G401 (cell line): ENCODE results near the gene ANXA6. TPM values are rescaled to one million over a fixed set of nuclear protein-coding genes. Genes with fewer than 3 reads are reported as not detected.

ENCODE experiments used
- DNase-seq: peaks from one replicate; pipeline ENCODE4 v3.0.0-alpha.2; 2015; ENCODE audit warnings: low spot score
- in situ Hi-C: cut with HindIII; loops from 2 replicates; pipeline ENCODE4 v1.10.0; 2016; ENCODE audit warnings: low sequenced_read_pairs, mixed read lengths
- total RNA-seq: library from RNA; depleted of rRNA; stranded (reverse); fragments of >200 nt; shearing (Covaris generic); gene quantifications from 2 replicates; pipeline ENCODE4 v1.2.3, GENCODE V29; 2014

The ANXA6 gene
- total RNA-seq, 1 experiment from 2014 or later: 371 TPM

DNA sequence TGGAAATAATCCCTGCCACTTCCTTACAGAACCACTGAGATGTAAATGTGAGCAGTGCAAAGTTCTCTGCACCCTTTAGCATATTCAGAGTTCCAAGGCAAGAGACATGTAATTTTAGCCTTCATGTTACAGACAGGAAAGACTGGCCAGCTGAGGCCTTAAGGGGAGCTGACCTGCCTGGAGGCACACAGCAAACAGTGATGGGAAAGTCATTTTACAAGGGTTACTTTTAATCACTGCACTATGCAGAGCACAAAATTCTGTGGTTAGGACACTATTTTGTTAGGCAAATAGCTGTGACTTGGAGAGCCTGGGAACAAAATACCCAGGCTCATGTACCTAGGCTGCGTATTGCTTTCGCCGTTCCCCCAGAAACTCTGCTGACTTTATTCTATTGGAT, 46.6 kb downstream of the ANXA6 start:
- in situ Hi-C loops: no loop called here
- DNase-seq: no peak

DNA sequence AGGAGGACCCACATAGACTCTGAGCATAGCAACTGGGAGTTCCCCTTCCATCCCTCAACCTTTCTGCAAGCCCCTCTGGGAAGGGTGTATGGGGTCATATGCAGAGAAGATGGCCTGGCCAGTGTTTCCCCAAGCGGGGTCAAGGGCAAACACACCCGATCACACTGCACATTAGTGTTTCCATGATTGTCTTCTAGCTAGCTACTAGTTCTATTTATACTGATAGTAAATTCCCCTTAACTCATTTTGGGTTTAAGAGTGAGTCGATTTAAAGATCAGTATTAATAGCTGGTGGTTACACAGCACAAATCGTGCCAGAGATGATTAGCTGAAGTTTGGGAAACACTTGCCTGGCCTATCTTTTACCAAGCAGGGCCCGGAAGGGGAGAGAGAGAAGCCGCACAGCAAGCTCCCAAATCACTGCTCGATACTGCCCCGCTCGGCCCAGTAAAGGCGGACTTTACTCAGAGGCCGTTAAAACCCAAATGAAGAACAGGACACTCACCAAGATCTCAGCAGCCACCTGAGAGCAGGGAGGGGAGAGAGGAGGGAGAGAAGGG, 47.4 kb downstream of the ANXA6 start:
- in situ Hi-C loops: no loop called here
- DNase-seq: no peak

DNA sequence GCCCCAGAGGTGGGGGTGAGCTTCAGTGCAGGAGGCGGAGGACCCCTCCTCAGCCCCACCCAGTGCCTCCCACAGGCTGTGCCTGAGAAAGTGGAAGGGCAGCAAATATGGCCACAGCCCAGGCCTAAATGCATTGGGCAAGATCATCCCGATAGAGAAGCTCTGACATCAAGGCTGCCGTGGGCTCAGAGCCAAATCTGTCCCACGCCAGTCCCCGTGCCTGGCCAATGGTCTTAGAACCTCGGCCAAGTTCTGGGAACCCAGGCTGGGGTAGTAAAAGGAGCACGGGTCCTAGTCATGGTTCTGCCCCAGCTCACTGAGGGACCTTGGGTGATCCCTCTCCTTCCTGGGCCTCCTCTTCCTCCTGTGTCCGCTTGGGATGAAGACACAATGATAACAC, 49.0 kb downstream of the ANXA6 start:
- DNase-seq: no peak

DNA sequence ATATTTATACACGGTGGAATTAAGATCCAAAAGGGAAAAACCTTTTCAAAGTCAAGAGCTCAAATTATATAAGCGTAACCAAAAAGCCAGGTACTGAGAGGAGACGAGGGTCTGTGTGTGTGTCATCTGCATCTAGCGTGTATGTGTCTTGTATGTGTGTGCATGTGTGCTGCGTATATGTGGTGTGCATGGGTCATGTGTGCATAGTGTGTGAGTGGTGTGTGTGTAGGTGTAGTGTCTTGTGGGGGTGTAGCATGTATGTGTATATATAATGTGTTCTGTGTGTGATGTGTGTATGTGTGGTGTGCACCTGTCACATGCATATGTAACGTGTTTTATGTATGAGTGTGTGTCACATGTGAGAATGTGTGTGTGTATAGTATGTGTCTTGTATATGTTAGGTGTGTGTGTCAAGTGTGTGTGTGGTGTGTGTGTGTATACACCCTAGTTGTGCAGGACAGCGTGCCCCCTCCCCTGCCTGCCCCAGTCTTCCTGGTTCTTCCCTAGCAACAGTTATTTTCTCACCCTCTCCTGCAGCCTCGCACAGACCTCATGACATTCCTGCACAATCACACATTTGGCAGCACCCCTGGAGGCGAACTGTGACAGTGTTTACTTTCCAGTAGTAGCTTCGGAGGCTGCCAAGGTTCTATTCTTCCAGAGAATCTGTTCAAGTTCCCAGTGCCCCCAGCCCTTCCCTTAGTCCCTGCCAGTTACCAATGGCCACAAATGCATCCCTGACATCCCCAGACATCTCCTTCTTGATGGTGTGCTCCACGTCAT, 49.6 kb downstream of the ANXA6 start:
- in situ Hi-C loops: no loop called here
- no peak for DNase-seq

More for the DNA sequence above, 49.0 kb downstream of the ANXA6 start:
- in situ Hi-C loops: no loop called here

DNA sequence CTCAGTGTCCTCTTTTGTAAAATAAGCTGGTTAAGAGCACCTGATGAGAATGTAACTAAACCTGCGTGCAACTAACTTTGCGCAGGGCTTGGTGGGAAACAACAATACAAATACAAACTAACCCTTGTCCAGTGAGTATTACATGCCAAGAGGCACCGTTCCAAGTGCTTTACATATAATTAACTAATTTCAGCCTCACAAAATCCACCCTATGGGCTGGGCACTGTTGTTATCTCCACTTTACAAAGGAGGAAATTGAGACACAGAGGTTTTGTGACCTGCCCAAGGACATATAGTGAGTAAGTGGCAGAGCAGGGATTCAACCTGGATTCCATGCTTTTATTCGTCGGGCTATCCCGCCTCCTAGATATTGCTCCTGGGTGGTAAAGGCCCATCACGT, 50.5 kb downstream of the ANXA6 start:
- no peak for DNase-seq
- in situ Hi-C loops: no loop called here

DNA sequence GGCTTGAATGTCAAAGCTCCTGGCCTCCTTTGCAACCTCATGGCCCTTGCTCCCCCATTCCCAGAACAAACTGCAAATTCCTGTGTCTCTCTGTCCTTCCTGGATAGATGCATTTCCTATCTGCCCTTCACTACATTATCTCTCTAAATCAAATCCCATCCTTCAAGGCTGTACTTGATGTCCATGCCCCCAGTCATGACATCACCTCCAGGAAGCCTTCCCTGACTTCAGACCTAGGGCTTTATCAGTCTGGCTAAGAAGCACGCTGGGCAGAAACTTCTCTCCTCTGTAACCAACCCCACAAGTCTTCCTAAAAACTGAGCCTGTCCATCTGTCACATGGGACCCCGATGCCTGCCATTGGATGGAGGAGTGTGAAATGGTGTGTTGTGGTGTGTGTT, 51.1 kb downstream of the ANXA6 start:
- in situ Hi-C loops: no loop called here
- no peak for DNase-seq

DNA sequence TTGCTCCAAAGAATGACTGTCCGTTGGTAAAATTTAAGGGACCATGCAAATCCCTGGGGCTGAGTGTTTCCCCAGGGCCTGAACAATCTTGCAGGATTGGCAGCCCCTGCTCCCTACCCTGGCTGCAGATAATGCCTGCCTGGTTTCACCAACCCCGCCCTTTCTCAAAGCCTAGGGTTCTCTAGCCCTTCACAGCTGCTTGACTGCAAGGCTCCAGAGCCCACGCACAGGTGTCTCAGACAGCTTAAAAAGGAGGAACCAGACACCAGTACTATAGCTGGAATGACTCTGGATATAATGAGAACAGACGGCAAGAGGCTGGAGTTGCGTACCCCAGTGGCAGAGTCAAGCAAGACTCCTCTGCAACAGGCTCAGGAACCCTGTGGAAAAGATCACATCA, 51.5 kb downstream of the ANXA6 start:
- in situ Hi-C loops: no loop called here
- DNase-seq: no peak

DNA sequence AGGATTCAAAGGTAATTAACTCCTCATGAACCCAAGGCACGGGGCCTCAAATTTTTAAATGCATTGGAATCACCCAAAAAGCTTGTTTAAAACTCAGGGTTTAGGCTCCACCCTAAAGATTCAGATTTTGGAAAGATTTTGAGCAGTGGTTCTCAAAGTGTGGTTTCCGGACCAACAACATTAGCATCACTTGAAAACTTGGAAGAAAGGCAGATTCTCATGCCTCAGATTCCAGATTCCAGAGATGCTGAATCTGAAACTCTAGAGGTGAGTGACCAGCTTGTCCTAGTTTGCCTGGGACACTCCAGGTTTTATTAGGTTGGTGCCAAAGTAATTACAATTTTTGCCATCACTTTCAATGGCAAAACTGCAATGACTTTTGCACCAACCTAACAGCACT, 52.0 kb downstream of the ANXA6 start:
- in situ Hi-C loops: no loop called here
- DNase-seq: no peak

DNA sequence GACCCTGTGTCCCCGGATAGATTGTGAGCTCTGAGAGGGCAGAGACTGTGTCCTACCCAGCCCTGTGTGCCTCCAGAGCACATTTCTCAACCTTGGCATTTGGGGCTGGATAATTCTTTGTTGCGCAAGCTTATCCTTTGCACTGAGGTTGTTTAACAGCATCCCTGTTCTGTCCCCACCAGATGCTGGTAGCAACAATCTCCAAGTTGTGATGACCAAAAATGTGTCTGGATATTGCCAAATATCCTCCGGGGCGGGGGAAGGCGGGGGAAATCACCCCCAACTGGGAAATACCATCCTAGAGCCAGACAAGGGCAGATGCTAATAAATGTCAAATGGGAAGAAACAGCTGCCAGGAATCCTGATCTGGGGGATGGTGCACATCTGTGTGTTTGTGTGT, 52.8 kb downstream of the ANXA6 start:
- in situ Hi-C loops: no loop called here
- no peak for DNase-seq

DNA sequence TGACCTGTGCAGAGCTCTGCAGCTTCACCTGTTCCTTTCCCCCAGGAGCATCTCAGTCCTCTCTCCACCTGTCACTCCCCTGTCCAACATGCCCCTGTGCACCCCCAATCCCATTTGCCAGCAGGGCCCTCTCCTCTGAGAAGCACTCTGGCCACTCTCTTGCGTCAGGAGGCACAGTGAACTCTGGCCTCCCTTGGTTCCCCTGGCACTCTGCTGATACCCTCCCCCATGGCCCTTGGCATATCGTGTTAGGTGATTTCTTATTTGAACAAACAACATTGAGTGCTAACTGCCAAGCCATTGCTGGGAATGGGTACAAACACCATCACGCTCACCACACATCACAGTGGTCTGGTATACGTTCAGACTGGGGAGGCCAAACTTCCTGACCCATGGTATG, 55.8 kb downstream of the ANXA6 start:
- no peak for DNase-seq
- in situ Hi-C loops: no loop called here

DNA sequence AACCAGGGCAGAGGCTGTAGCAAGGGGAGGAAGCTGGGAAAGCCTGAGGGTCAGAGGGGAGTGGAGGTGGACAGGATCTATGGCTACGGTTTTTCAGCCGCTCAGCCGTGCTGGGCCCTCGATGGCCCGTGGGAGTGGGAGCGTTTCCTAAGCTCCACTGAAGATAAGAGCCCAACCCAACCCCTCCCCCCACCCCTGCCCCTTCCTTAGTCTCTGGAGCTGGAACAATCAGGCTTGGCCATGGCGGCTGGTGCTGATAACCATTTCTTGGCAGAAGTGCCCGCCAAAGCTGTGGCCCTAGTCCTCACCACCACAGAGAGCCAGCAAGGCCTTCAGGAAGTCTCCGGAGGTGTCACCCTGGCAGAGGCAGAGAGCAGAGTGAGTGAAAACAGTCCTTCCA, 56.4 kb downstream of the ANXA6 start:
- in situ Hi-C loops: no loop called here
- no peak for DNase-seq

DNA sequence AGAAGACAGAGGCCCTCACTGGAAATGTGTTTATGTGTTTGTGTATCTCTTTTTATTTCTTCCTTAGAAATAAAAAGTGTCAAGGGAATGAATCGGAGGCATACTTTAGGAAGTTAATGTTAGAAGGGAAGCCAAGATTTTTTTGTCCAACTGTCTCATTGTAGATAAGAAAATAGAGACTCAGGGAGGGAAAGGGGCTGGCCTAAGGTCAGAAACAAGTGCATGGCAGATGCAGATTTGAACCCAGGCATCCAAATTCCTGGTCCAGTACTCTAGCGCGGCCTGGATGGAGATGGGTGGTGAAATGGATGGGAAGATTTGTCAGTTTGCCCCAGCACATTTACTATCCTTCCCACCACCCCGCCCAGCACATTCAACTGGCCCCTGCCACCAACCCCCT, 56.9 kb downstream of the ANXA6 start:
- in situ Hi-C loops: no loop called here
- DNase-seq: no peak

DNA sequence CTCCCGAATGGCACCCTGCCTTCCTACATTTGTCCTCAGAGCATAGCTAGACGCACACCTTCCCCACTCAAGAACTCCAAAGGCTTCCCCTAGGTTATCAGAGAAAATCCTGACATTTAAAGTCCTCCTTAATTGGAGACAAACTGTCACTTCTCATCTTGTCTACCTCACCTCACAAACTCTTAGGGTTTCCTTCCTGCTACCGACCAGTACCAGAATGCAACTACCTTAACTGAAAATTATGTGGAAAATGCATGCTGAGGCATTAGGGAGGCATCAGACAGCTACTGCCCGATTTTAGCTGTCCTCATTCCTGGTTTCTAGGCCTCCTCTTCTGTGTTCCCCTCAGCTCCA, 58.8 kb downstream of the ANXA6 start:
- DNase-seq: no peak
- in situ Hi-C loops: no loop called here

DNA sequence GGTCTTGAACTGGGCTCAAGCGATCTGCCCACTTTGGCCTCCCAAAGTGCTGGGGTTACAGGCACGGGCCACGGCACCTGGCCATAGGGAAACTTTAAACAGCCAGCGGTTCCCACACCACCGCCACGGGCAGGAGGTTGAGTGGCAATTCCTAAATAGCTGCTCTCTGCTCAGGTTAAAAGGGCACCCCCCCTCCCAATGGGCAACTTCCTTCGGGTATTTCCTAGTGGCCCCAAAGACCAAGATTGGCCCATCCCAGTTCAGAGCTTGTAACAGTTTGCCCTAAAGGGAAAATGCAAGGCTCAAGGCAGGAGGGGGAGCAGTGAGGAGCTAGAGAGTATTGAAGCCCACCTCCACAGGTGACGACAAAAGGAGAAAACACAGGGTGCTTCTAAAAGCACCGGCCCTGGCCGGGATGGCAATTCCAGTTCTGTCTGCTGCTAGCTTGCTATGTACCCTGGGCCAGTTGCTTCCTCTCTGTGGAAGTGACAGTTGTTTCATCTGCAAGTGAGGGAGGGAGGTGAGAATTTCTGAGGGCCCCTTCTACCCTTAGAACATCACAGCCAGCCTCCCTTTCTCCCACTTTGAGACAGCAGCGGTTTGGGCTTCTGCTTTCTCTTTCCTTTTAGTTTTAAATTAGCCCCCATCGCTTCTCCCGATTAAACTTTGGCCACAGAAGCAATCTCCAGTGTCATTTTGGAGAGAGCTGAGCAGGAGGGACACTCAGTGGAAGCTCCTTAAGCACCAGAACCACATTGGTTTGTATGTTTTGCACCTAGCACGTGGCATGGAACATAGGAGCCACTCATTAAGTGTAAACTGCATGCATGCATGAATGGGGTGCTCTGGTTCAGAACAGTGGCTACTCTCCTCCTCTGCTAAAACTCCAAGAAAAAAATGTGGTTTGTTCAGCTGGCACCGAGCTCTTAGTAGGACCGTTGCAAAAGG, 59.5 kb downstream of the ANXA6 start:
- in situ Hi-C loops: no loop called here
- DNase-seq: no peak

DNA sequence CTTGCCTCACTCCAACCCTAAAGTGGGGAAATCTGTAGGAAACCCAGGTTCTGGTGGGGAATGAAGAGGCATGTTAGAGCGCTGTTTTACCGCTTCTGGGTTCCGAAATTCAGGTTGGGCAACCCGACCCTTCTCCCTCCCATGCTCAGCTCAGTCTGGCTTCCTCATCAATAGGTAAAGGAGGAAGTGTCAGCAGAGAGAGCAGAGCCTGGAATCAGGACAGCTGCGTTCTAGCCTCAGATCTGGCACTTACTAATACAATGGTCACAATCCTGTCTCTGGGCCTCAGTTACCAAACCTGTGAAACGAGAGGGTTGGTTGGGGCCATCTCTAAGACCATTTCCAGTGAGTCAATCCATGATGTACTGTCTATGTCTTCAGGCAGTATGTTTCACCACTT, 60.5 kb downstream of the ANXA6 start:
- in situ Hi-C loops: no loop called here
- no peak for DNase-seq

DNA sequence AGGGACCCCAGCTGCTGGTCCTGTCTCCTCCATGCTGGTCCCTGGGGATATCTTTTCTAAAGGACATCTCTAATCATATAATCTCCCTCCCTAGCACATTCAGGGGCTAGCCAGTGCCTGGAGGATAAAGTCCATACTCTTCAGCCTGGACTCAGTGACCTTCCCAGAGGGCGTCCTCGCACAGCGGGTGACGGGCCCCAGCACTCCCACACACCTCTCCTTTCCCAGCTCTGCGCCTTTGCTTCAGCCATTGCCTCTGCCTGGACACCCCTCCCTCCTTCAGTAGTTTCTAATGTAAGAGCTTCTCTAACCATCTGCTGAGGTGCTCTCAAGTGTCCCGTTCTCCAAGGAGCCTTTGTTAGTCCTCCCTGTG, 61.6 kb downstream of the ANXA6 start:
- DNase-seq: no peak
- in situ Hi-C loops: no loop called here

DNA sequence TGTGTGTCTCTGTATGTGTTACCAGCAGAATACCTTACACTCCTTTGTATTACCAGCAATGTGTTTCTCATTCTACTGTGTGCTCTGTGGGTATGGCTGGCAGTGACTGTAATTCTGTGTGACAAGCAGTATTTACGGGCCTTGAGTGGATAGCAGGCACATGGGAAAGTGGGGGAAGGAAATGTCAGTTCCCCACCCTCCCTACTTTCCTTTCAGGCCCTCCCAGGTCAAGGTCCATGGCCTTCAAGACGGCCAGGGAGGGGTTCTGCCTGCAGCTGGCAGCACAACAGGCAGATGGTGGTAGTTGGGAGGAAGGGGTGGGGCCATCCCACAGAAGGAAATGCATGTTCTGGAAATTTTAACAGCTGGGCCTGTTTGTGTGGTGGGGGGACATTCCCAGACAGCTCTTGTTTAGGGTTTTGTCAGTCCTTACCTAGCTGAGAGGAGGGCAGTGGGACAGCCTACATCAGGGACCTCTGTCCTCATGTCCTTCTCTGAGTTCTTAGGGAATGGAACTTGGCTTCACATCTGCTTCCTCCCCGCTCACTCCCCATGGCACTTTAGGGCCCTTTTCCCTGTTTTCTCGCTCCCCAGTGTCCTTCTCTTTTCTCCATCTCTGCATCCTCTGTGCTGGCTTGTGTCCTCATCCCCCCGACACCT, 62.1 kb downstream of the ANXA6 start:
- no peak for DNase-seq
- in situ Hi-C loops: no loop called here

DNA sequence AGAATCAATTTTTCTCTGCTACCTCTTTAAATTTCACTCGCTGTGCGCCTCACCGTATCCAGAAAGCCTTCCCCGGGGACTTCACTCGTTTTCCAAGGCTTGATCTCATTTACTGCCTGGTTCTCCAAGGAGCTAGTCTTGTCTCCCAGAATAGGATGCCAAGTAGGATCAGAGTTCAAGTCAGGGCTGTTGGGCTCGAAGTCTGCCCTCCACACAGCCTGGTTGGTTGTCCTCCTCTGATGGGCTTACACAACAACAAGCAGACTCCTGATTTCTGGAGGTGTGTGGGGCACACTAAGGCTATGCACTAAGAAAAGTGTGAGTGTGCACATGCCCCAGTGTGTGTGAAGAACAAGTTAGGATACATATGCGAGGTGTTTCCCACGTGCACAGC, 62.7 kb downstream of the ANXA6 start:
- DNase-seq: no peak
- in situ Hi-C loops: no loop called here

DNA sequence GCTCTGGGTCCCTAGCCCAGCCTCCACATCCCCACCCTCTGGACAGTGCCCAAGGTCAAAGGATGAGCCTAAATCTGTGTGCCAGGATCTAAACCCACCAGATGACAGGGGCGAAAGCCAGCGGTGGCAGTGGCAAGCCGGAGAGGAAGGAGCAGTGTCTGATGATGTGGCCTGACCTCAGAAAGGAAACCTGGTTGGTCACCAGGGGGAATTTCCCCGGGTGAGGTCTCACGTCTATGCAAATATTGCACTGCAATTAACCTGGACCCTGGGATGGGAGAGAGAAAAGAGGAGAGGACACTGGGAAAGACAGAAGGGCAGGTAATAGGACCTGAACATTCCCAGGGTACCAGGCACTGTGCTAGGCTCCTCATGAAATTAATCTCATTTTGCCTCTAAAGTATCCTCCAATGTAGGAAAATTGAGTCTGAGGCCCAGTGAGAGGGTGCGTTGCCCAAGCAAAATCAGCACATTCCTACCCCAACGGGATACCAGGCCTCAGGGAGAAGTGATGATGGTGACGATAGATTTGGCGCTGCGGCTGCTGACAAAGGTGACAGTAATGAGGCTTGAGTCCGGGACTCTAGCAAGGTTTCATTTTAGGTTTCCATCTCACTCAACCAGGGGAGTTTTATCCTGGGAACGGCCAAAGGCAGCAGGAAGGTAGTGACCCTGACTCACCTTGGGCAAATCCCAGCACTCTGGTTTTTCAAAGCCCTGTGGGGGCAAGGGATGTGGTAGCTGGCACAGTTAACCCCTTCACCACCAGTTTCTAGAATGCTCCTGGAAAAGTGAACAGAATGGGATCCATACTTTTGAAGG, 63.3 kb downstream of the ANXA6 start:
- no peak for DNase-seq
- in situ Hi-C loops: no loop called here
